HepG2 (cell line): ENCODE results near the gene NSD1. TPM values are rescaled to one million over a fixed set of nuclear protein-coding genes. Genes with fewer than 3 reads are reported as not detected.
A peak's percentile ranks its signal among the peaks of the same experiment; 100 is the strongest.

Source experiments
- ARID5B ChIP-seq: IDR thresholded peaks from 2 replicates; pipeline ENCODE4 v1.4.0; 2020; ENCODE audit warnings: mild to moderate bottlenecking, missing genetic modification reagents
- CBX1 ChIP-seq: IDR thresholded peaks from one replicate; pipeline ENCODE4 v1.6.1; 2016; ENCODE audit warnings: antibody characterized with exemption, low read depth
- EZH2 ChIP-seq: conservative IDR thresholded peaks from 2 replicates; pipeline ENCODE4 v1.6.1; 2012; ENCODE audit warnings: mild to moderate bottlenecking, low read depth, low read length, moderate library complexity
- JARID2 ChIP-seq: sonication (generic); formaldehyde crosslinking; IDR thresholded peaks from 2 replicates; pipeline ENCODE4 v1.8.1; 2023; ENCODE audit warnings: missing genetic modification reagents, inconsistent platforms; ENCODE audit not compliant: insufficient replicate concordance
- KLF13 ChIP-seq: sonication (generic); formaldehyde crosslinking; IDR thresholded peaks from 2 replicates; pipeline ENCODE4 v1.4.0; 2020; ENCODE audit warnings: mild to moderate bottlenecking, missing genetic modification reagents
- MTA1 ChIP-seq: sonication (generic); formaldehyde crosslinking; IDR thresholded peaks from 2 replicates; pipeline ENCODE4 v1.4.0; 2020; ENCODE audit warnings: missing genetic modification reagents, mild to moderate bottlenecking, borderline replicate concordance
- PCBP2 ChIP-seq: fragments of 200-400 bp; formaldehyde crosslinking; optimal IDR thresholded peaks from 2 replicates; pipeline ENCODE3; 2018; ENCODE audit warnings: low read length, low read depth; ENCODE audit not compliant: poor library complexity, severe bottlenecking
- SIX4 ChIP-seq: sonication (generic); formaldehyde crosslinking; IDR thresholded peaks from 2 replicates; pipeline ENCODE4 v1.4.0; 2020; ENCODE audit warnings: missing genetic modification reagents
- U2AF2 ChIP-seq: fragments of 200-400 bp; formaldehyde crosslinking; IDR thresholded peaks from 2 replicates; pipeline ENCODE4 v1.6.1; 2017; ENCODE audit warnings: low read depth, mild to moderate bottlenecking, low read length
- ZFP36L2 ChIP-seq: sonication (generic); formaldehyde crosslinking; IDR thresholded peaks from 2 replicates; pipeline ENCODE4 v1.4.0; 2020; ENCODE audit warnings: missing genetic modification reagents
- ZNF256 ChIP-seq: sonication (generic); formaldehyde crosslinking; conservative IDR thresholded peaks from 2 replicates; pipeline ENCODE4 v1.4.0; 2020; ENCODE audit warnings: missing genetic modification reagents
- ZNF263 ChIP-seq: sonication (generic); formaldehyde crosslinking; IDR thresholded peaks from 2 replicates; pipeline ENCODE4 v1.4.0; 2020; ENCODE audit warnings: missing genetic modification reagents
- ZNF280D ChIP-seq: sonication (generic); formaldehyde crosslinking; IDR thresholded peaks from 2 replicates; pipeline ENCODE4 v1.5.1; 2020; ENCODE audit warnings: mild to moderate bottlenecking, missing genetic modification reagents
- ZNF441 ChIP-seq: sonication (generic); formaldehyde crosslinking; IDR thresholded peaks from 2 replicates; pipeline ENCODE4 v1.7.0; 2021; ENCODE audit warnings: missing genetic modification reagents, borderline replicate concordance
- ZNF615 ChIP-seq: sonication (generic); formaldehyde crosslinking; IDR thresholded peaks from 2 replicates; pipeline ENCODE4 v1.5.0; 2020; ENCODE audit warnings: mild to moderate bottlenecking, missing genetic modification reagents, borderline replicate concordance
- ZNF784 ChIP-seq: sonication (generic); formaldehyde crosslinking; IDR thresholded peaks from 2 replicates; pipeline ENCODE4 v1.5.1; 2020; ENCODE audit warnings: missing genetic modification reagents, mild to moderate bottlenecking, borderline replicate concordance
- polyA plus RNA-seq, 8 experiments: library from polyadenylated mRNA; depleted of rRNA in 3 of 8; stranded (reverse) in 7 of 8; unstranded in 1 of 8; fragments of >200 nt; fragmentation: Illumina TruSeq in 4 of 8; extraction: Trizol in 4 of 8; gene quantifications; 2 replicates each; pipeline versions ENCODE4 v1.2.1 to v1.2.3, GENCODE V29; 2011 to 2016; ENCODE audit warnings: low read depth in 4 of 8, missing spikeins in 1 of 8, mixed read lengths in 1 of 8; ENCODE audit not compliant: insufficient read depth in 1 of 8
- total RNA-seq, 5 experiments: library from RNA; depleted of rRNA; stranded (reverse); fragments of >200 nt; fragmentation: Illumina TruSeq; extraction: Trizol; gene quantifications; 2 replicates each; pipeline ENCODE4 v1.2.3, GENCODE V29; 2016; ENCODE audit warnings: low read depth in 1 of 5
- TF ChIP-seq, protein P1 (sequence below): sonication (generic); formaldehyde crosslinking; IDR thresholded peaks from 2 replicates; pipeline ENCODE4 v1.8.1; 2022; ENCODE audit warnings: low read depth, mild to moderate bottlenecking, missing genetic modification reagents

Gene NSD1
- total and polyA plus RNA-seq, 2 of the 13 experiments (the other 11 are each of a cell fraction or from before 2014, with no cell fraction given), result 0.01 to 0.09 TPM

DNA sequence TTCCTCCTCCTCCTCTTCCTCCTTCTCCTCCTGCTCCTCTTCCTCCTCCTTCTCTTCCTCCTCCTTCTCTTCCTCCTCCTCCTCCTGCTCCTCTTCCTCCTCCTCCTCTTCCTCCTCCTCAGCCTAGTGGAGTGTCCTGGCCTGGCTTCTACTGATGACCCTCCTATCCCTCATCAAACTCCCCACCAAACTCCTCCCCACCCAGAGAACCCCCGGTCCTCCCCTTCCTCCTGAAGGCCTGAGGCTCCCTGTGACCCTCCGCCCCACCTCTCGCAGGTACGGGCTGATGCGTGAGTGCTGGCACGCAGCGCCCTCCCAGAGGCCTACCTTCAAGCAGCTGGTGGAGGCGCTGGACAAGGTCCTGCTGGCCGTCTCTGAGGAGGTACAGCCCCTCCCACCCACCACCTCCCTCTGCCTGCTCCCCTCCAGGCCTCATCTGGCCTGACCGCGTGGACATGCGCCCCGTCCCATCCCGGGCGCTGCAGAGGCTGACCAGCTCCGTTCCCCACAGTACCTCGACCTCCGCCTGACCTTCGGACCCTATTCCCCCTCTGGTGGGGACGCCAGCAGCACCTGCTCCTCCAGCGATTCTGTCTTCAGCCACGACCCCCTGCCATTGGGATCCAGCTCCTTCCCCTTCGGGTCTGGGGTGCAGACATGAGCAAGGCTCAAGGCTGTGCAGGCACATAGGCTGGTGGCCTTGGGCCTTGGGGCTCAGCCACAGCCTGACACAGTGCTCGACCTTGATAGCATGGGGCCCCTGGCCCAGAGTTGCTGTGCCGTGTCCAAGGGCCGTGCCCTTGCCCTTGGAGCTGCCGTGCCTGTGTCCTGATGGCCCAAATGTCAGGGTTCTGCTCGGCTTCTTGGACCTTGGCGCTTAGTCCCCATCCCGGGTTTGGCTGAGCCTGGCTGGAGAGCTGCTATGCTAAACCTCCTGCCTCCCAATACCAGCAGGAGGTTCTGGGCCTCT, 36.3 kb upstream of the NSD1 start (continued):
- TF ChIP-seq ARID5B (peak; percentile 59; the same call in 1 of the 2 replicates), CBX1 (no peak), EZH2 (no peak), KLF13 (CRISPR knock-in tag) (no peak), U2AF2 (no peak), ZNF615 (CRISPR knock-in tag) (no peak), ZFP36L2 (CRISPR knock-in tag) (no peak), ZNF441 (CRISPR knock-in tag) (no peak), ZNF784 (CRISPR knock-in tag) (no peak), PCBP2 (no peak), ZNF256 (CRISPR knock-in tag) (no peak), MTA1 (CRISPR knock-in tag) (peak; percentile 69), SIX4 (CRISPR knock-in tag) (no peak), ZNF263 (CRISPR knock-in tag) (peak; percentile 56), ZNF280D (CRISPR knock-in tag) (no peak; the same call in 1 of the 2 replicates), JARID2 (CRISPR knock-in tag) (no peak)
- TF ChIP-seq, protein P1, sequence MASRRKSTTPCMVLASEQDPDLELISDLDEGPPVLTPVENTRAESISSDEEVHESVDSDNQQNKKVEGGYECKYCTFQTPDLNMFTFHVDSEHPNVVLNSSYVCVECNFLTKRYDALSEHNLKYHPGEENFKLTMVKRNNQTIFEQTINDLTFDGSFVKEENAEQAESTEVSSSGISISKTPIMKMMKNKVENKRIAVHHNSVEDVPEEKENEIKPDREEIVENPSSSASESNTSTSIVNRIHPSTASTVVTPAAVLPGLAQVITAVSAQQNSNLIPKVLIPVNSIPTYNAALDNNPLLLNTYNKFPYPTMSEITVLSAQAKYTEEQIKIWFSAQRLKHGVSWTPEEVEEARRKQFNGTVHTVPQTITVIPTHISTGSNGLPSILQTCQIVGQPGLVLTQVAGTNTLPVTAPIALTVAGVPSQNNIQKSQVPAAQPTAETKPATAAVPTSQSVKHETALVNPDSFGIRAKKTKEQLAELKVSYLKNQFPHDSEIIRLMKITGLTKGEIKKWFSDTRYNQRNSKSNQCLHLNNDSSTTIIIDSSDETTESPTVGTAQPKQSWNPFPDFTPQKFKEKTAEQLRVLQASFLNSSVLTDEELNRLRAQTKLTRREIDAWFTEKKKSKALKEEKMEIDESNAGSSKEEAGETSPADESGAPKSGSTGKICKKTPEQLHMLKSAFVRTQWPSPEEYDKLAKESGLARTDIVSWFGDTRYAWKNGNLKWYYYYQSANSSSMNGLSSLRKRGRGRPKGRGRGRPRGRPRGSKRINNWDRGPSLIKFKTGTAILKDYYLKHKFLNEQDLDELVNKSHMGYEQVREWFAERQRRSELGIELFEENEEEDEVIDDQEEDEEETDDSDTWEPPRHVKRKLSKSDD (CRISPR knock-in tag), result peak; percentile 73; the same call in 1 of the 2 replicates
